PC-9 (cell line): Measurements from ENCODE around the gene CDIP1. TPM values are rescaled to one million over a fixed set of nuclear protein-coding genes. Genes with fewer than 3 reads are reported as not detected.

Experiments used
- BruUV-seq: library from RNA; stranded (reverse); fragments of 400-500 nt; replicated peaks from 2 replicates; lab custom pipeline; 2021; lab: Mats Ljungman, UMichigan
- CTCF ChIA-PET: fragments of 300-600 bp; sonication (Branson Sonifier 250); formaldehyde crosslinking; loops from one replicate; lab custom pipeline; 2022; ENCODE audit warnings: antibody characterized with exemption; lab: Charles Lee
- POLR2A ChIA-PET: fragments of 300-600 bp; sonication (Branson Sonifier 250); formaldehyde crosslinking; loops from one replicate; lab custom pipeline; 2022; ENCODE audit warnings: antibody characterized with exemption; ENCODE audit not compliant: unreplicated experiment; lab: Charles Lee
- DNase-seq, 2 experiments: peaks; one replicate each; pipeline versions ENCODE4 v3.0.0 to v3.0.0-alpha.2; 2015 to 2022; ENCODE audit warnings: mixed read lengths in 1 of 2
- H2AFZ ChIP-seq: fragments of 200-600 bp; sonication (generic); 2 replicates; pipeline ENCODE4 v1.8.1; 2017; ENCODE audit warnings: antibody characterized with exemption
- H3F3A ChIP-seq: fragments of 200-600 bp; sonication (generic); 2 replicates; pipeline ENCODE4 v1.8.1; 2017; ENCODE audit warnings: antibody characterized with exemption, mild to moderate bottlenecking, low read depth; ENCODE audit not compliant: insufficient read depth
- H3K27ac ChIP-seq: fragments of 200-600 bp; sonication (generic); 2 replicates; pipeline ENCODE4 v1.6.1; 2016; ENCODE audit warnings: mixed run types
- H3K27me3 ChIP-seq: fragments of 200-600 bp; sonication (generic); 2 replicates; pipeline ENCODE4 v1.6.1; 2016; ENCODE audit warnings: low read depth, mixed run types; ENCODE audit not compliant: insufficient read depth
- H3K36me3 ChIP-seq: fragments of 200-600 bp; sonication (generic); 2 replicates; pipeline ENCODE4 v1.6.1; 2016; ENCODE audit warnings: low read depth, mixed run types
- H3K4me1 ChIP-seq: fragments of 200-600 bp; sonication (generic); replicated peaks from 2 replicates; pipeline ENCODE4 v1.6.1; 2016; ENCODE audit warnings: mixed run types; ENCODE audit not compliant: insufficient read depth
- H3K4me2 ChIP-seq: fragments of 200-600 bp; sonication (generic); 2 replicates; pipeline ENCODE4 v1.6.1; 2017; ENCODE audit warnings: mixed run types
- H3K4me3 ChIP-seq: fragments of 200-600 bp; sonication (generic); 2 replicates; pipeline ENCODE4 v1.6.1; 2016; ENCODE audit warnings: mixed run types
- H3K79me2 ChIP-seq: fragments of 200-600 bp; sonication (generic); 2 replicates; pipeline ENCODE4 v1.6.1; 2017; ENCODE audit warnings: low read depth, mixed run types
- H3K9me2 ChIP-seq: fragments of 200-600 bp; sonication (generic); 2 replicates; pipeline ENCODE4 v1.8.1; 2017; ENCODE audit warnings: mild to moderate bottlenecking; ENCODE audit not compliant: insufficient read depth
- H3K9me3 ChIP-seq: fragments of 200-600 bp; sonication (generic); 2 replicates; pipeline ENCODE4 v1.8.1; 2016; ENCODE audit warnings: low read depth; ENCODE audit not compliant: insufficient read depth
- H4K20me1 ChIP-seq: fragments of 200-600 bp; sonication (generic); 2 replicates; pipeline ENCODE4 v1.8.1; 2017; ENCODE audit not compliant: insufficient read depth
- EZH2 ChIP-seq: fragments of 200-600 bp; sonication (generic); IDR thresholded peaks from 2 replicates; pipeline ENCODE4 v1.8.0; 2017; ENCODE audit warnings: antibody characterized with exemption, low read depth
- intact Hi-C: fragments of 100-400 bp; cut with micrococcal nuclease; formaldehyde crosslinking; loops from one replicate; pipeline ENCODE4 v1.10.0; 2022; ENCODE audit not compliant: unreplicated experiment
- total RNA-seq: library from RNA; stranded (reverse); gene quantifications from 2 replicates; pipeline ENCODE4 v1.2.3, GENCODE V29; 2021
- TF ChIP-seq, protein P1 (sequence below): fragments of 200-600 bp; sonication (generic); conservative IDR thresholded peaks from 2 replicates; pipeline ENCODE4 v1.6.1; 2017; ENCODE audit warnings: mixed run types, antibody characterized with exemption, mild to moderate bottlenecking, moderate library complexity

The CDIP1 gene
- total RNA-seq, 1 experiment from 2014 or later: 10.7 TPM

DNA sequence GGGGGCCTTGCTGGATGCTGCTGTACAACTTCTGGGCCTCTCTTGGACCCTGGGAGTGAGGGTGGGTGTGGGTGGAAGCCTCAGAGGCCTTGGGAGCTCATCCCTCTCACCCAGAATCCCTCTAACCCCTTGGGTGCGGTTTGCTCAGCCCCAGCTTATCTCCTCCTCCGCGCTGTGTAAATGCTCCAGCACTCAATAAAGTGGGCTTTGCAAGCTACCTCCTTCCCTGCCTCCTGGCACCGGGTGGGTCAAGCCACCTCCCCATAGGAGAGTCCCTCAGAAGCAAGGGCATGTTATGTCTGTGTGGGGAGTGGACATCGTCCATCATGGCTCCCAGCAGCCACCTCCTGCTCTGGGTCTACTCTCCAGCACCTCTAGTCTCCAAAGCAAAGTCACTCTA is 28.4 kb downstream of the CDIP1 start:
- Histone ChIP-seq H3K9me2 (no peaks in the 10 kb centered on the region), H3K4me1 (no peaks in the 10 kb centered on the region), H3K4me3 (no peak overlapping the region), H3F3A (no peaks in the 10 kb centered on the region), H3K9me3 (no peaks in the 10 kb centered on the region), H3K79me2 (no peaks in the 10 kb centered on the region), H3K27me3 (no peaks in the 10 kb centered on the region), H3K4me2 (no peak overlapping the region), H3K36me3 (no peaks in the 10 kb centered on the region), H4K20me1 (no peaks in the 10 kb centered on the region), H3K27ac (no peak overlapping the region), H2AFZ (no peak overlapping the region)
- TF ChIP-seq, protein P1, sequence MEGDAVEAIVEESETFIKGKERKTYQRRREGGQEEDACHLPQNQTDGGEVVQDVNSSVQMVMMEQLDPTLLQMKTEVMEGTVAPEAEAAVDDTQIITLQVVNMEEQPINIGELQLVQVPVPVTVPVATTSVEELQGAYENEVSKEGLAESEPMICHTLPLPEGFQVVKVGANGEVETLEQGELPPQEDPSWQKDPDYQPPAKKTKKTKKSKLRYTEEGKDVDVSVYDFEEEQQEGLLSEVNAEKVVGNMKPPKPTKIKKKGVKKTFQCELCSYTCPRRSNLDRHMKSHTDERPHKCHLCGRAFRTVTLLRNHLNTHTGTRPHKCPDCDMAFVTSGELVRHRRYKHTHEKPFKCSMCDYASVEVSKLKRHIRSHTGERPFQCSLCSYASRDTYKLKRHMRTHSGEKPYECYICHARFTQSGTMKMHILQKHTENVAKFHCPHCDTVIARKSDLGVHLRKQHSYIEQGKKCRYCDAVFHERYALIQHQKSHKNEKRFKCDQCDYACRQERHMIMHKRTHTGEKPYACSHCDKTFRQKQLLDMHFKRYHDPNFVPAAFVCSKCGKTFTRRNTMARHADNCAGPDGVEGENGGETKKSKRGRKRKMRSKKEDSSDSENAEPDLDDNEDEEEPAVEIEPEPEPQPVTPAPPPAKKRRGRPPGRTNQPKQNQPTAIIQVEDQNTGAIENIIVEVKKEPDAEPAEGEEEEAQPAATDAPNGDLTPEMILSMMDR: no peak
- no peak for TF ChIP-seq EZH2
- DNase-seq: no peak
- ChIA-PET POLR2A (no interaction called here), CTCF (no interaction called here)
- no TSS peak for BruUV-seq
- intact Hi-C loops: loop anchor here (2.0 kb wide), 3 partner anchors 103 to 515 kb away; no protein-coding TSS in a partner anchor

DNA sequence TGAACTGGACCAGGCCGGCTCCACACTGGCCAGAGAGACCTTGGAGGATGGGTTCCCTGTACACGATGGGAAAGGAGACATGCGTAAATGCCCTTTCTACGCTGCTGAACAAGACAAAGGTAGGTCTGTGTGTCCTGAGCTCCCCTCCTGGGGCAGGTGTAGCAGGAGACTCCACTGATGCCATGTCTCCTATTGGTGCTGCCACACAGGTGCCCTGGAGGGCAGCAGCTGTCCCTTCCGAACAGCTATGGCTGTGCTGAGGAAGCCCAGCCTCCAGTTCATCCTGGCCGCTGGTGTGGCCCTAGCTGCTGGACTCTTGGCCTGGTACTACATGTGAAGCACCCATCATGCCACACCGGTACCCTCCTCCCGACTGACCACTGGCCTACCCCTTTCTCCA is 29.2 kb downstream of the CDIP1 start:
- Histone ChIP-seq H3K36me3 (no peaks in the 10 kb centered on the region), H3F3A (no peaks in the 10 kb centered on the region), H3K27ac (no peak overlapping the region), H3K4me3 (no peak overlapping the region), H3K4me1 (no peaks in the 10 kb centered on the region), H3K27me3 (no peaks in the 10 kb centered on the region), H3K4me2 (no peak overlapping the region), H2AFZ (no peak overlapping the region), H3K9me3 (no peaks in the 10 kb centered on the region), H3K79me2 (no peaks in the 10 kb centered on the region), H4K20me1 (no peaks in the 10 kb centered on the region), H3K9me2 (no peaks in the 10 kb centered on the region)
- CTCF ChIA-PET: no interaction called here
- TSS peak; percentile 12 for BruUV-seq
- intact Hi-C loops: loop anchor here (10.0 kb wide), 1 partner anchor 585 kb away; the partner anchor contains the start of gene EEF2KMT
- no peak for DNase-seq
- TF ChIP-seq, protein P1: no peak
- TF ChIP-seq EZH2: no peak
- POLR2A ChIA-PET: no interaction called here

DNA sequence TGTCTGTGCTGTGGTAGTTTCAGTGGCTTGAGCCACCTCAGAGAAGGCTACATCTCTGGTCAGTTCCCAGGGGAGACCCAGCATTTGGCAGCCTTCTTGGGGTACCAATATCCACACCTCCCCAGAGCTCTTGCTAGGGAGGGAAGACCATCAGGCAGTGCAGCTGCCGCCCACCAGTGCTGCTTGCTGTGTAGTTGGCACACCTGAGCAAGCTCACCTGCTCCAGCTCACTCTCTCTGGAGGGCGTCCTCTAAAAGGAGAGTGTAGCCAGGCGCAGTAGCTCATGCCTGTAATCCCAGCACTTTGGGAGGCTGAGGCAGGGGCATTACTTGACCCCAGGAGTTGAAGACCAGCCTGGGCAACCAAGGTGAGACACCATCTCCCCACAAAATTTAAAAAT is 29.8 kb downstream of the CDIP1 start:
- no TSS peak for BruUV-seq
- Histone ChIP-seq H3K27me3 (no peaks in the 10 kb centered on the region), H4K20me1 (no peaks in the 10 kb centered on the region), H3K9me3 (no peaks in the 10 kb centered on the region), H3K4me2 (no peak overlapping the region), H3F3A (no peaks in the 10 kb centered on the region), H2AFZ (no peak overlapping the region), H3K36me3 (no peaks in the 10 kb centered on the region), H3K4me1 (no peaks in the 10 kb centered on the region), H3K27ac (no peak overlapping the region), H3K79me2 (no peaks in the 10 kb centered on the region), H3K4me3 (no peak overlapping the region), H3K9me2 (no peaks in the 10 kb centered on the region)
- ChIA-PET CTCF (no interaction called here), POLR2A (no interaction called here)
- intact Hi-C loops: loop anchor here (10.0 kb wide), 1 partner anchor 586 kb away; the partner anchor contains the start of gene EEF2KMT
- DNase-seq: no peak
- TF ChIP-seq EZH2: no peak
